Transverse colon (tissue), 4 donors: Measurements from ENCODE around the gene TIPARP.

Experiments used
- CTCF ChIP-seq, 5 experiments: fragments of 200-600 bp in 3 of 5; fragments of 450-650 bp in 2 of 5; sonication (generic) in 3 of 5; IDR thresholded peaks; 1 replicate in 2 of 5; 2 replicates in 3 of 5; pipeline ENCODE4 v1.5.1; 2016 to 2017; ENCODE audit warnings: antibody characterized with exemption in 5 of 5, inconsistent platforms in 3 of 5, mild to moderate bottlenecking in 2 of 5, moderate library complexity in 1 of 5
- POLR2A ChIP-seq: fragments of 450-650 bp; IDR thresholded peaks from one replicate; pipeline ENCODE4 v1.6.1; 2016; ENCODE audit warnings: antibody characterized with exemption, mild to moderate bottlenecking, moderate library complexity
- POLR2AphosphoS5 ChIP-seq, 3 donors: sonication (generic); formaldehyde crosslinking; IDR thresholded peaks; one replicate each; pipeline ENCODE4 v1.6.1; 2016; ENCODE audit warnings: antibody characterized with exemption in 3 of 3

- TF ChIP-seq CTCF (IDR thresholded peaks at IDR 0.05) (no peak), POLR2A (no peak), POLR2AphosphoS5 (IDR thresholded peaks at IDR 0.05) (no peak)
These were observed 69.5 kb downstream of the TIPARP start for GRCh38 chr3:156743859-156744258.
